C4-2B (cell line): ENCODE measurements around the gene NFIA.

Experiments
- H3K27ac ChIP-seq: fragments of 450-650 bp; 2 replicates; pipeline ENCODE4 v1.5.1; 2017
- CTCF ChIP-seq: fragments of 450-650 bp; conservative IDR thresholded peaks from 2 replicates; pipeline ENCODE4 v1.5.1; 2017; ENCODE audit warnings: mild to moderate bottlenecking
- ZFX ChIP-seq: fragments of 450-650 bp; IDR thresholded peaks from 2 replicates; pipeline ENCODE4 v1.6.1; 2017

Gene NFIA

GRCh38 chr1:61297887-61298286, 215.5 kb downstream of the NFIA start:
- TF ChIP-seq ZFX: no peak
- TF ChIP-seq CTCF: no peak
- H3K27ac ChIP-seq: no peak overlapping the region

- TF ChIP-seq ZFX (no peak), CTCF (no peak)
- no peak overlapping the region for H3K27ac ChIP-seq
Observed at GRCh38 chr1:61299463-61299862, 217.1 kb downstream of the NFIA start.

GRCh38 chr1:61300899-61301298, 218.5 kb downstream of the NFIA start:
- H3K27ac ChIP-seq: no peak overlapping the region
- 0 out of 2 replicates have a peak, but pooled peaks have one; percentile 0 for TF ChIP-seq CTCF
- TF ChIP-seq ZFX: no peak

- TF ChIP-seq ZFX (no peak), CTCF (no peak)
- no peak overlapping the region; the same call in 1 of the 2 replicates for H3K27ac ChIP-seq
Observed at GRCh38 chr1:61301824-61302657, 219.7 kb downstream of the NFIA start.

GRCh38 chr1:61307422-61308142, 225.2 kb downstream of the NFIA start:
- H3K27ac ChIP-seq: no peak overlapping the region
- TF ChIP-seq ZFX (no peak), CTCF (no peak)

- H3K27ac ChIP-seq: no peak overlapping the region
- TF ChIP-seq CTCF (no peak), ZFX (no peak)
Observed at GRCh38 chr1:61310057-61310456, 227.7 kb downstream of the NFIA start.

- TF ChIP-seq ZFX: no peak
- TF ChIP-seq CTCF: no peak
- H3K27ac ChIP-seq: no peak overlapping the region
Observed at GRCh38 chr1:61310538-61310937, 228.2 kb downstream of the NFIA start.
